ENCODE results near the gene FITM1.

DNA sequence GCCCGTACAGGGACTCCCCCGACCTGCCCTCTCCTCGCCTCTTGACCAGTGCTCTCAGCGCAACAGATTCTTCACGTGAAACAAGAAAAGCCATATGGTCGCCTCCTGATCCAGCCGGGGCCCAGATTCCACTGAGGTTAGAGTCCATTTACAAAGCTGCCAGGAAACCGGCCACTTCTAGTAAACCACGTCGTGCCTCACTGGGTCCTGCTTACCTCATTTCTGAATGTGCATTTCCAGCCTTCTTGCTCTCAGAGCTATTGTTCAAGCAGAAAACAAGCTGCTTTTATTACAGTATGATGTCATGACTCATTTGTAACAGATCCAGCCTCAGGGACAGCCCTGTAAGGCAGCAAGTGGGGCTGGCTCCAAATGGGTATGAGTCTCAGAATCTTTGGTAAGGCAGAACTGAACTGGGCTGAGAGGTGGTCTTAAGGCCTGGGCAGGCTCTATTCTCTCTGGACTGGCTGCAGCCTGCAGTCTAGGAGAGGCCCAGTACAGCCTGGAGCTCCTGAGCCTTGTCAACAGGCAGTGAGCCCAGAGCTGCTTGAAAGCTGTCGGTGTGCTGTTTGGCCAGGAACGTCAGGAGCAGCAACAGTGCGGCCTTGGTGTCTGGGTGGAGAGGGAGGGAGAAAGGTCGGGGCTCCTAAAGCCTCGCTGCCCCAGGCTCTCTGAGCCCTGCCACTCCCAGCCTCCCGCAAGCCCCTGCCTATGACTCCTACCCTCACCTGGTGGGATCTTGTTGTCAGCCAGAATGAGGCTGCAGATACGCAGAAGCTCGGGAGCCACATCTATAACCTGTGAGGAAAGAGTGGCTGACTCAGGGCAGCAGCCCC lies 49.7 kb downstream of the FITM1 start:
- TF ChIP-seq, protein P1, sequence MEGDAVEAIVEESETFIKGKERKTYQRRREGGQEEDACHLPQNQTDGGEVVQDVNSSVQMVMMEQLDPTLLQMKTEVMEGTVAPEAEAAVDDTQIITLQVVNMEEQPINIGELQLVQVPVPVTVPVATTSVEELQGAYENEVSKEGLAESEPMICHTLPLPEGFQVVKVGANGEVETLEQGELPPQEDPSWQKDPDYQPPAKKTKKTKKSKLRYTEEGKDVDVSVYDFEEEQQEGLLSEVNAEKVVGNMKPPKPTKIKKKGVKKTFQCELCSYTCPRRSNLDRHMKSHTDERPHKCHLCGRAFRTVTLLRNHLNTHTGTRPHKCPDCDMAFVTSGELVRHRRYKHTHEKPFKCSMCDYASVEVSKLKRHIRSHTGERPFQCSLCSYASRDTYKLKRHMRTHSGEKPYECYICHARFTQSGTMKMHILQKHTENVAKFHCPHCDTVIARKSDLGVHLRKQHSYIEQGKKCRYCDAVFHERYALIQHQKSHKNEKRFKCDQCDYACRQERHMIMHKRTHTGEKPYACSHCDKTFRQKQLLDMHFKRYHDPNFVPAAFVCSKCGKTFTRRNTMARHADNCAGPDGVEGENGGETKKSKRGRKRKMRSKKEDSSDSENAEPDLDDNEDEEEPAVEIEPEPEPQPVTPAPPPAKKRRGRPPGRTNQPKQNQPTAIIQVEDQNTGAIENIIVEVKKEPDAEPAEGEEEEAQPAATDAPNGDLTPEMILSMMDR (IDR thresholded peaks at IDR 0.05; ENCODE audit: extremely low read depth in 1 of 2, insufficient read depth in 1 of 2, low read depth in 1 of 2, low read length in 2 of 2): no peak
- no peak for TF ChIP-seq POLR2A (IDR thresholded peaks at IDR 0.05; ENCODE audit: low read depth, low read length)
